ENCODE measurements around the gene RPL39L.

GRCh38 chr3:187186801-187187421 is 47.6 kb upstream of the RPL39L start:
- TF ChIP-seq CTCF (IDR thresholded peaks at IDR 0.05) = no peak
- no peak for TF ChIP-seq POLR2A (IDR thresholded peaks at IDR 0.05)

Data from testis (tissue), 2 donors.